GM19467 (cell line): ENCODE data around the gene PGRMC1.
"Not testable (repeated sequence)": the region's sequence is repeated elsewhere in the genome, so short reads cannot be mapped to it uniquely, and the experiment has no call there.

Experiments used
- ATAC-seq: cut with Tn5 transposase; IDR thresholded peaks from one replicate; pipeline ENCODE4 v1.9.1; 2021; ENCODE audit warnings: mild to moderate bottlenecking, moderate library complexity; ENCODE audit not compliant: unreplicated experiment

Gene PGRMC1

DNA sequence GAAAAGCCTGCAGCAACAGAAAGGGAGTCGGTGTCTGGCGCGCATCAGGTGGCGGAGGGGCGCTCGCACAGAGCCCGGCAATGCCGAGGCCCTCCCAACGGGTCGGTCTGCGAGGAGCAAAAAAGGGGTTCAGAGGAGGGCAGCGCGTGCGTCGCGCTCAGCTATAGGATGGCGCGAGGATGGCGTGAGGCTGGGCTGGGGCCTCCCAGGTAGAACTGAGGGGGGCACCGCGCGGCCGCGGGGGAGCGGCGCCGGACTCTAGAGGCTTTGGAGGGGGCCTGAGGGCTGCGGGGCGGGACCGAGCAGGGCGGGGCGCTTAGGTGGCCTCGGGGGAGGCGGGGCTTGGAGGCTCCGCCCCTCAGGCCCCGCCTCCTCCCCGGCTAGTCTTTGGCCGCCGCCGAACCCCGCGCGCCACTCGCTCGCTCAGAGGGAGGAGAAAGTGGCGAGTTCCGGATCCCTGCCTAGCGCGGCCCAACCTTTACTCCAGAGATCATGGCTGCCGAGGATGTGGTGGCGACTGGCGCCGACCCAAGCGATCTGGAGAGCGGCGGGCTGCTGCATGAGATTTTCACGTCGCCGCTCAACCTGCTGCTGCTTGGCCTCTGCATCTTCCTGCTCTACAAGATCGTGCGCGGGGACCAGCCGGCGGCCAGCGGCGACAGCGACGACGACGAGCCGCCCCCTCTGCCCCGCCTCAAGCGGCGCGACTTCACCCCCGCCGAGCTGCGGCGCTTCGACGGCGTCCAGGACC, at the start of gene PGRMC1:
Gene PGRMC1, plus strand, starts transcription at position 414 of the 751 bp plus-strand sequence. Its CDS starts 79 bp downstream, at position 493.
- ATAC-seq, result peak; percentile 91

DNA sequence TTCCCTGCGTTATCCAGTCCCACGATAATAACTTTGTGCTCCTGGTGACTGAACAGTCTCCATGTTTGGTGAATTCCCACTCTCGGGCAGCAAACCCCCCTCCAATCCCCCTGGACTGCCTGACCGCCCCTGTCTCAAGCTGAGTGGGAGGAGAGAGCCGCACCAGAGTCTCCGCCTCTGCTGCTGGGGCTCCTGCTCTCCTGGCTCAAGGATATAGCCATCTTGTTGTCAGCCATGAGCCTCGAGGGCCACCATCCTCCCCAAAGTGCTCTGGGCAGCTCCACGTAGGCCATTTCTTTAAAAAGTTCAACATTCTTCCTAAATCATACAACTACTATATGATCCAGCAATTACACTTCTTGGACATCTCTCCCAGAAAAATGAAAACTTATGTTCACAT, 49.3 kb upstream of the PGRMC1 start:
- no peak for ATAC-seq

- ATAC-seq, result no peak
These were observed 48.8 kb upstream of the PGRMC1 start for GRCh38 chrX:119187298-119187697.

DNA sequence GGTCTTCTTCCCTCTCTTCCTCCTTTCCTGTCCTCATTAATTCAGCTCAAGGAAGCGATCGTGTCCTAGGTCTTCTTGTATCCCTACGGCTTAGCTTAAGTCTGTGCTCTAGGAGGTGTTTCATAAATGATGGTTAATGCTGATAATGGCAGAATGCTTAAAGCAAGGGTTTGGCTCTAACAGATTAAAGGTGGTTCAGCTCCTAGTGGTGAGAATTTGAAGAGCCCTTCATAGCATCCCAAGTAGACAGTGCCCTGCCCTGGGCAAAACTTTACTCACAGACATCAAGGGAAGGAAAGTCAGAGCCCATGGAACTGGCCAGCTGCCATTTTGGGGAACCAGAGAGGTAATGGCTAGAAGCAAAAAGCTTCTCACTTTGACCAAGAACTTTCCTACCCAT, 47.0 kb upstream of the PGRMC1 start:
- ATAC-seq, result no peak

- no peak for ATAC-seq
These were observed 46.5 kb upstream of the PGRMC1 start for GRCh38 chrX:119189595-119189994.

GRCh38 chrX:119190091-119190681, 45.9 kb upstream of the PGRMC1 start:
- ATAC-seq, result no peak

DNA sequence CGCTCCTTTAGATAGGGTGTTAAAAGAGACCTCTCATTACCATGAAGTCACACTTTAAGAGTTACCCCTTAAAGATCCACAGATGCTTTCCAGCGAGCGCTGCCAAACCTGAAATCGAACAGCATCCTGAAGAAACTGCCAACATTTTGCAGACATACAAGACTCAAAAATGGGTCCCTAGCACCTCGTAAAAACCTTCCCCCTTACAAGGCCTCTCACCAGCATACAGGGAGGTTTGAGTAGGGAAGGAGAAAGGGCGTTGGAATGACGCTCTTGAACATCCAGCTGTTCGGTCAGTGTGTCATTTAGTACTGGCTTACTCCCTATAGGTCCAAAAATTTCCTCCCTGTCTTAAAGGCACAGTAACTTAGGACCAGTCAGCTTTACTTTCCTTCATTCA, 45.3 kb upstream of the PGRMC1 start:
- no peak for ATAC-seq

DNA sequence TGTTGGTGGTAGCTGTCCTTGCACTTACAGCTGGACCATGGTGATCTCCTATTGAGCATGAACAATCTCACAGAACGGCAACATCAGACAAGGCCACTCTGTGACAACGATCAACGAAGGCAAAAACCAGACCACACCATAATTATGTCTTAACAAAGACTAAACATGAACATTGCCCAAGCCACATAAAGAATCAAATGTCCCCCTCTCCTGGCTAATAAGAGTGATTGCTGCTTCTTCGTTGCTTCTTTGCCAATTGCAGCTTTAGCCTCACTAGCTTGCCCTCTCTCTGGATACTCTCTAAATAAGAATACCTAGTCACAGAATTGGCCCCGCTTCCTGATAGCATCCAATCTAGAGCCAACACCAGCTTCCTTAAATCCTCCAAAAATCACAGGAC, 41.5 kb upstream of the PGRMC1 start:
- no peak for ATAC-seq

GRCh38 chrX:119201570-119201969, 34.5 kb upstream of the PGRMC1 start:
- ATAC-seq, result no peak

GRCh38 chrX:119206203-119206602, 29.9 kb upstream of the PGRMC1 start:
- ATAC-seq, result no peak

DNA sequence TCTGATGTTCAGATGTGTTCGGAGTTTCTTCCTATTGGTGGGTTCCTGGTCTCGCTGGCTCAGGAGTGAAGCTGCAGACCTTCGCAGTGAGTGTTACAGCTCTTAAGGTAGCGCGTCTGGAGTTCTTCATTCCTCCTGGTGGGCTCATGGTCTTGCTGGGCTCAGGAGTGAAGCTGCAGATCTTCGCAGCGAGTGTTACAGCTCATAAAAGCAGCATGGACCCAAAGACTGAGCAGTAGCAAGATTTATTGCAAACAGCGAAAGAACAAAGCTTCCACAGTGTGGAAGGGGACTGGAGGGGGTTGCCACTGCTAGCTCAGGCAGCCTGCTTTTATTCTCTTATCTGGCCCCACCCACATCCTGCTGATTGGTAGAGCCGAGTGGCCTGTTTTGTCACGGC, 28.6 kb upstream of the PGRMC1 start:
- not testable (repeated sequence) for ATAC-seq

DNA sequence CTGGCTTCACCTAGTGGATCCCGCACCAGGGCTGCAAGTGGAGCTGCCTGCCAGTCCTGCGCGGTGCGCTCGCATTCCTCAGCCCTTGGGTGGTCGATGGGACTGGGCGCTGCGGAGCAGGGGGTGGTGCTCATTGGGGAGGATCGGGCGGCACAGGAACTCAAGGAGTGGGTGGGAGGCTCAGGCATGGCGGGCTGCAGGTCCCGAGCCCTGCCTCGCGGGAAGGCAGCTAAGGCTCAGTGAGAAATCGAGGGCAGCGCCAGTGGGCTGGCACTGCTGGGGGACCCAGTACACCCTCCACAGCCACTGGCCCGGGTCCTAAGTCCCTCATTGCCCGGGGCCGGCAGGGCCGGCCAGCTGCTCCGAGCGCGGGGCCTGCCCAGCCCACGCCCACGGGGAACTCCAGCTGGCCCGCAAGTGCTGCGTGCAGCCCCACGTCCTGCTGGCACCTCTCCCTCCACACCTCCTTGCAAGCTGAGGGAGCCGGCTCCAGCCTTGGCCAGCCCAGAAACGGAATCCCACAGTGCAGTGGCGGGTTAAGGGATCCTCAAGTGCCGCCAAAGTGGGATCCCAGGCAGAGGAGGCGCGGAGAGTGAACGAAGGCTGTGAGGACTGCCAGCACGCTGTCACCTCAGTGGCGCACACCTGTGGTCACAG, 27.6 kb upstream of the PGRMC1 start:
- ATAC-seq, result no peak

GRCh38 chrX:119210931-119211648, 25.0 kb upstream of the PGRMC1 start:
- not testable (repeated sequence) for ATAC-seq

DNA sequence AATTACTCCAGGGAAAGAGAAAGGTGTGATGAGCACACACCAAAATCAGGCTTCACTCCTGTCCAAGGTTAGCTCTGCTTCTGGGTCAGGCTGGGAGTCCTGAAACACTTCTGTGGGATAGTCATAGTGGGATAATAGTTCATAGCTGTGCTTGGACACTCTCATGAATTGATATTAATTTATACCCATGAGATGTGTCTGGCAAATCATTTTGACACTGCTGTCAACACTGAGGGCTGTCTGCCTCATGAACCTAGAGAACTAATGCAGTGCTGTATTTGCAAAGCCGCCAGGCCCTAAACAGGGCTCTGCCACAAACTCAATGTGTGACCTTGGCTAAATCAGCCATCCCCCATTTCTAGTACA, 24.5 kb upstream of the PGRMC1 start:
- no peak for ATAC-seq

DNA sequence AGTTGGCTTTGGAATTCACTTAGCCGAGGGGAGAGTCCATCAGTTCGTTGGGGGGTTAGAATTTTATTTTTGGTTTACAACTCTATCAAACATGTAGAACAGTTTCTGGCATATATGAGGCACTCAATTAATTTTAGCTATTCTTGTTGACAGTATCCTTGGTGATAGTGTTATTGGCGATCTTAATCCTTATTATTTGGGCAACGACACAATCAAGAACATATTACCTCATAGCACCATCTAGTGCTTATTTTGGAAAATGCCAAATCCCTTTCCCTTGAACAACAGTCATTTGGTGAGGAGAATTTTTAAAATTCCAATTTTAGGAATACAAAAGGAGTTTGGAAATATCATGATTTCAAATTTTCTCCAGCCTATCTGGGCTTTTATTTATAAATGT, 17.9 kb upstream of the PGRMC1 start:
- no peak for ATAC-seq

GRCh38 chrX:119222932-119223331, 13.2 kb upstream of the PGRMC1 start:
- ATAC-seq, result no peak

DNA sequence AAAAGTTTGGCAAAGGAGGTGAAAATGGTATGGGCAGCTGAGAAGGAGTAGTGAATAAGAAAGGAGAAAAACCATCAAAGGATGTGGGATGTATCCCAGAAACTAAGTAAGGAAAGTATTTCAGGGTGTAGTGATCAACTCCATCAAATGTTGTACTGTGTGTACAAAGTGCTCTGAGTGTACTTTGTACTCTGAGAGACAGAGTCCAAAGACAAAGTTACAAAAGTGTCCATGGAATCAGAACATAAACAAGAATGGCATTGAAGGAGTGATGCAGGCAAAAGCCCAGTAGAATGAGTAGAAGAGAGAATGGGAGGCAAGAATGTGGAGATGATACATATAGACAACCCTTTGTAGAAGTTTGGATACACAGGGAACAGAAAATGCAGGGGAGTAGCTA, 12.3 kb upstream of the PGRMC1 start:
- no peak for ATAC-seq

- ATAC-seq, result no peak
These were observed 9.6 kb upstream of the PGRMC1 start for GRCh38 chrX:119226446-119226845.

DNA sequence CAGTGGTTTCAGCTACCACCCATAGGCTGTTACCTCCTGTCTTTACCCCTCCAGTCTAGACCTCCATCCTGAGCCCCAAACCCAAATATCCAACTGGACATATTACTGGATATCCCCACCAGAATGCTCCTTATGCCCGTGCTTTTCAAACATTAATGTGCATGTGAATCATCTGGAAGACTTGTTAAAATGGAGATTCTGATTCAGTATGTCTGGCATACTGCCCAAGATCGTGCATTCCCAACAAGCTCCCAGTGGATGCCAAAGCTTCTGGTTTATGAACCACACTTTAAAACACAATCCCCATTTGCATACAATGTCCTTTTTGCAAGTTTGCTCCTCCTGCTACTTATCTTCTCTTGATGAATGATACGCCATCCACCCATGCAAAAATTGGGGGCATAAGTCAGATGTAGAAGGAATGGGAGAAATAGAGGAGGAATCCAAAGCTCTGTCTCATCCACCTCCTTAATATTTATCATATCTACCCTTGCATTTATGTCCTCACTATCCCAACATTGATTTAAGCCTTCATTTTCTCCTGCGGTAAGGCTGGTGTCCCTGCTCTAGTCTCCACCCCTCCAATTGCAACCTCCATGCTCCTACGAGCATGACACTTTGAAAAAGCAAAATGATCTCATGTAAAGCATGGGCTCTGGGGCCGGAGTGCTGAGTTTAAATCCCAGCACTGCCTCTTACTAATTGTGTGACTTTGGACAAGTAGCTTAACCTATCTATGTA, 7.4 kb upstream of the PGRMC1 start:
- ATAC-seq, result no peak

- no peak for ATAC-seq
These were observed 6.9 kb upstream of the PGRMC1 start for GRCh38 chrX:119229253-119229615.

DNA sequence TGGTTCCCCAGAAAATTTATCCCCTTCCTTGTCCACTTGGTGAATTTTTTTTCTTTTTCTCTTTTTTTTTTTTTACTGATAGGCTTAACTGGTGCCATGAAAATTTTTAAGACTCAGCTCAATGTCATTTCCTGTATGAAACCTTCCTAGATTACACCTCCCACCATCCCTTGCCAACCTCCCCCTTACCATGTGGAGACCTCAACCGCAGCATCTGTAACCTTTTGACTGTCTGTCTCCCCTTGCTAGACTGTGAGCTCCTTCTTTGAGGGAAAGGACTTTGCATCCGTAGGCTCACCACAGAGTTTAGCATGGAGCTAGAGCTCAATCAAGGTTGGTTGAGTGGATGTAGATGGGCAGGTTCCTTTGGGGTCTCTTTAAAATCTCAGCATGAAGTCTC, 5.2 kb upstream of the PGRMC1 start:
- no peak for ATAC-seq
